SH-SY5Y (cell line): ENCODE data around the gene HAUS1.

Experiments
- GATA2 ChIP-seq: IDR thresholded peaks from 2 replicates; pipeline ENCODE4 v1.6.1; 2011; ENCODE audit warnings: mild to moderate bottlenecking, low read depth, low read length
- GATA3 ChIP-seq: IDR thresholded peaks from 2 replicates; pipeline ENCODE4 v1.6.1; 2011; ENCODE audit warnings: low read depth, mild to moderate bottlenecking, low read length, moderate library complexity

Gene HAUS1

DNA sequence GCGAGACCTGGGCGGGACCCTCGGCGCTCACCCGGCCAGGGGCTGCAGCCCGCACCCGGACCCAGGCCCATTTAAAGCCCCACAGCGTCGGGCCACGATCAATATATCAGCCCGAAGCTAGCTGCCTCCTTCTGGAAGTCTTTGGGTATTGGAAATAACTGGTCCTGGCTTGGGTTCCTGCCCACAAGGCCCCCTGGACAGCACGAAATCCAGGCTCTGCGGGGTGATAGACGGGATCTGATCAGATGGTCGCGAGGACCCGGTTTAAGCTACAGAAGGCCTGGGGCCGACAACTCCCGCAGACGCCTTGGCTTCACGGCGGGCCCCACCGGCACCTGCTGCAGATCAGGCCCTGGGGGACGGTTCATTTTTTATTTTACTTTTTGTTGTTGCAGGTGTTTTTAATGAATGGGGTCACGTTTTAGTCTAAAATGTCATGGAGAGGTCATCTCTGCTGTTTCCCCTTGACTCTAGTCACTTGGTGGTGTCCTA lies 31.8 kb upstream of the HAUS1 start:
- TF ChIP-seq GATA2: no peak
- no peak for TF ChIP-seq GATA3

DNA sequence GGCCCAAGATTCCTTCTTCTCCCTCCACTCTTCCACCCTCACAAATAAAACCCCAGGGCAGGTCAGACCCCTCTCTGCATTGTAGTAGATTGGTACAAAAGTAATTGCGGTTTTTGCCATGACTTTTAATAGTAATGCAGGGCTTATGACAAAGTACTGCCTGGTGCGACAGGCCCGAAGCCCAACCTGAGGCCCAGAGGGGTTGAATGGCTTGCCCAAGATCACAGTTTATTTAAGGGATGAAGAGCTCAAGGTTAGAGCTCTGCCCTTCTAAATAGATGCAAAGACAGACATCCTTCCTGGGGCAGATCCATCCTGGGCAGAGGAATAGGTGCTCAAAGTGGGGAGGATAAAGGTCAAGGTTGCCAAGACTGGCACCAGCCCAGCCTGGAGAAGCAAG lies 31.2 kb upstream of the HAUS1 start:
- TF ChIP-seq GATA2 (no peak), GATA3 (no peak)

DNA sequence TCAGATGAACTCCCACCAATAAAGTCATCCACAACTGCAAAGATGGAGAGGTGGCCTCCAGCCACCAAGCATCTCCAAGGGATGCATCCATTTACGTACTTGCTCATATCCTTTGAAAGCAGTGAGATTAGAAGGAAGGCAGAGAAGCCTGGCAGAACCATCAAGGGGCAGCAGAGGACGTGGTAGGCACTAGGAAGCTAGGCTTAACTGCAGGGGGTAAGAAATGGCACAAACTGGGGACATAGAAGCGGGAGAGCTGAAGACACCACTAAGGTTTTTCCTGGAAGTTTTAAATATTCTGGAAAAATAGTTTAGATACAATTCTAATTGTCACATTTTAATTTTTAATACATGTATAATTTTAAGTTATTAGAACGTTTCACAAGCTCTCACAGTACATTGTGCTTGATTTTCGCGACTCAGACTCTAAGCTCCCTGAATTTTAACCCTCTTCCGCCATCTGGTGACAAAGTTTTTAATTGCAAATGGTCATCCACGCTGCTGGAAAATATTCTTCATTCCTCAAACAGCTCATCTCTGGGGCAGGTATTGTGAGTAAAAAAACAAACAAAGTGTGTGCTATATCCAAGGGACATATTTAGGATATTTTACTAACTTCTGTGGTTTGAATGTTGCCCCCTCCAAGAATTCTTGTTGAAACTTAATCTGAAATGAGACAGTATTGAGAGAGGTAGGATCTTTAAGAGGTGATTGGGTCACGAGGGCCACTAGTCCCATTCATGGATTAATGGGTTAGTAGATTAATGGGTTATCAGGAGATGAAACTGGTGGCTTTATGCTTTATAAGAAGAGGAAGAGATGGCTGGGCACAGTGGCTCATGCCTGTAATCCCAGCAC lies 30.5 kb upstream of the HAUS1 start:
- TF ChIP-seq GATA2 (no peak), GATA3 (no peak)

DNA sequence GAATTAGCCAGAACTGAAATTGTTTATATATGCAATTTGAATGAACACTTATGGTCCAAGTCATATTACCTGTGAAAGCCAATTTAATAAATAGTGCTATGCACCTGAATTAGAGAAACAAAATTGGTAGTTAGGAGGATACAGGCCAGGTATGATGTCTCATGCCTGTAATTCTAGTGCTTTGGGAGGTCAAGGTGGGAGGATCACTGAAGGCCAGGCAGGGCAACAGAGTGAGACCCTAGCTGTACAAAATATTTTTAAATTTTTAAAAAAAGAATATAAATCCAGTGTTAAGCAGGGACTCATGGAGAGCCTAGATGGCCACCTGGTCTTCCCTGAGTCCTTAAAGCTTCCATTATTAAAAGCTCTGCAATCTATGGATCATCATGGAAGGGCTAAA lies 24.8 kb upstream of the HAUS1 start:
- TF ChIP-seq GATA3 (no peak), GATA2 (no peak)

DNA sequence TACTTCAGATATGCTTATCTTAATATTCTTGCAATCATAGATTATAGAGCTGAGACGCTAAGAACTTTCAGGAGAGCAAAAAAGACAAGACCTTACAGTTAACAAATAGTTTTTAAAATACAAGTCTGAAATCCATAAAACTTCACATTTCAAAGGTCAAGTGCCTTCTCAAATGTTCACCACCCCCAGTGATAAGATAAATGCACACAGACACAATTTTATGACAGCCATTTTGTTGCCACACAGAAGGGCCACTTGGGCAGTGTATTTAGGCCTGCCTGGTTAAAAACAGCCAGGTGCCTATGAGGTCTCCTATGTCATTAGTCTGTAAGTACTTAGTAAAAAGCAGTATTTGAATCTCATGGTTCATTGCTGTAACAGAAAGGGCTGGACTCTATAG lies 24.0 kb upstream of the HAUS1 start:
- TF ChIP-seq GATA2 (no peak), GATA3 (no peak)

DNA sequence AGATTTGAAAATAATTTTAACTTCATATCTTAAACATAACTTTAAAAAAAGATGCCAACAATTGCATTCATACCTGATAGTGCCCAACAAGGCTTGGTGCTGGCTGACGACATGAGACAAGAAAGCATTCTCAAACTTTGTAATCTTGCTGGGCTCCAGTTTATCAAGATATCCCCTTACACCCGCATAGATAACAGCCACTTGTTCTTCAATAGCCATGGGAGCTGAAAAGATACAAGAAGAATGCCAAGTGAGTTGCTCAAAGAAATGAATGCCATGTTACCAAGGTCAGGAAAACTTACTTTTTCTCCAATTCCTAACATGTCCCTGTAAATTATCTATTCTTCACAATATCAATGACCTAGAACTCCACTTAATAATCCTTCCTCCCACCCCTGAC lies 19.8 kb upstream of the HAUS1 start:
- TF ChIP-seq GATA2 (no peak), GATA3 (no peak)

DNA sequence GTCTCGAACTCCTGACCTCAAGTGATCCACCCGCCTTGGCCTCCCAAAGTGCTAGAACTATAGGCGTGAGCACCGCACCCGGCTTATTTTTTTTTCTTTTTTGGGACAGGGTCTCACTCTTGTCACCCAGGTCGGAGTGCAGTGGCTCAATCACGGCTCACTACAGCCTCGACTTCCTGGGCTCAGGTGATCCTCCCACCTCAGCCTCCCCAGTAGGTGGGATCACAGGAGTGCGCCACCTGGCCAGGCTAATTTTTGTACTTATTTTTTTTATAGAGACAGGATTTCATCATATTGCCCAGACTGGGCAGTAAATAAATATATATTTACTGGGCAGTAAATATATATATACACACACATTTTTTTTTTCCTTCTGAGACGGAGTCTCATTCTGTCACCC lies 8.7 kb upstream of the HAUS1 start:
- no peak for TF ChIP-seq GATA2
- TF ChIP-seq GATA3: no peak

DNA sequence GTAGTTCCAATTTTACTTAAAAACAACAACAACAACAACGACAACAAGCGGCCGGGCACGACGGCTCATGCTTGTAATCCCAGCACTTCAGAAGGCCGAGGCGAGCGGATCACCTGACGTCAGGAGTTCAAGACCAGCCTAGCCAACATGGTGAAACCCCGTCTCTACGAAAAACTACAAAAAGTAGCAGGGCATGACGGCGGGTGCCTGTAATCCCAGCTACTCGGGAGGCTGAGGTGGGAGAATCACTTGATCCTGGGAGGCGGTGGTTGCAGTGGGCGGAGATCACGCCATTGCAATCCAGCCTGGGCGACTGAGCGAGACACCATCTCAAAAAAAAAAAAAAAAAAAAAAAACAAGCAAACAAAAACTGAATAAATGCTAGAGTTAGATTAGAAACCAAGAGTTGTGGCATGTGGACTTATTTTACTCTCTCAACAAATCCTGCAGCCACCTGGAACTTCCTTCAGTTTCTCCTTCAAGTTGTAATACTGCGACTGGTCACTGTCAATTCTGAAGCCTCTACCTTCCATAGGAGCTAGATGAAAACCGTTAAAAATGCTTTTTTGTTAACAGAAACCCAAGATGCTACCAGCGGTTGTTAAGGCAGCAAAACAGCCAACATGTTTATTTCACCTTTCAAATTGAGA lies 7.4 kb upstream of the HAUS1 start:
- TF ChIP-seq GATA3: no peak
- TF ChIP-seq GATA2: no peak

DNA sequence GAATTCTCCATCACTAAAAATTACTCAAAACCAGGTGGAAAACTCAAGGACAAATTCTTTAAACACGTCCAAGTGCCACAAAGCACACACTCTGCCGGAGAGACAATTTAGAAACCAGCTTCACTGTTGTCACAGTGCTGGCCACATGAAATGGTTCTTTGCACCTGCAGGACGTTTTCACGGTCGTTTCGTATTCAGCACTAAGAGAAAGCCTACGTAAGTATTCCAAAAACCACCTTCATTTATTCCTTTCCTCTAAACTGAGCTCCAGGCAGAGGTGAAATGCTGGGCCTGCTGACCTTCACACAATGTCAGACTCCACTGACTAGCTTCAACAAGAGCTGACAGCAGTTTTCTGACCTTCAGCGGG lies 6.8 kb upstream of the HAUS1 start:
- no peak for TF ChIP-seq GATA2
- no peak for TF ChIP-seq GATA3

DNA sequence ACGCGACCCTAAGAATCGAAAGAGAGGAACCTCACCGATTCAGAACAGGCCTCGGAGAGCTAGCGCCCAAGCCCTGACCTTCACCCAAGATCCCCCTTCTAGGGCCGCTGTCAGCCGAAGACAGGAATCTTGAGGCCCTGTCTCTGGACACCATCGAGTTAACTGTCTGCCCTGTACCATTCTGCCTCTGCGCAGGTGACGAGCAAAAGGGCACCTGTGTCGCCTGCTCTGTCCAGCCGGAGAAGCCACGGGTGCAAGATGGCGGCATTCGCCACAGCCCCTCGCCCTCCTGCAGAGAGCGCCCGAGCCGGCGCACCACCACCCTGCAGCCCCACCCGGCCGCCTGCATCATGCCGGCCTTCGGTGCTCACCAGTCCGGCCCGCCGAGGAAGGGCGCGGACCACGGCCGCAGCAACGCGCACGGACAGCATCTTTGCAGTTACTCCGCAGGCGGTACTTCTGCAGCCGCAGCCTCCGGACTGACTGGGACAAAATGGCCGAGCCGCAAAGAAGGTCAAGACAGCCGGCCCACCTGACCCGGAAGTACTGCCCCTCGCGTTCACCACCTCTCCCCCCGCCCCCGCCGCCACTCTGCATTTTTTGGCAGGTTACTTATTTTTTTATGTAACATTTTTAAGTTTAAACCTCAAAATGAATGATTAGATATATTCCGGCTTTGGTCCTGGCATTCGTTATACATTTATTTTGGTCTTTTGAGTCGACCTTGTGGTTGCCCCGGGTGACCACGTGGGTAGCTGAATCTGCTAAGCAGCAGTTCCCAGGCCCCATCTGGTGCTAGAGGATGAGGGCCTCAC lies 6.2 kb upstream of the HAUS1 start, which contains the start of gene ATP5F1A:
ATP5F1A (minus strand) TSS at position 496 of the 815 bp plus-strand sequence; CDS start at position 431, 65 bp downstream.
- TF ChIP-seq GATA3 (no peak), GATA2 (no peak)

DNA sequence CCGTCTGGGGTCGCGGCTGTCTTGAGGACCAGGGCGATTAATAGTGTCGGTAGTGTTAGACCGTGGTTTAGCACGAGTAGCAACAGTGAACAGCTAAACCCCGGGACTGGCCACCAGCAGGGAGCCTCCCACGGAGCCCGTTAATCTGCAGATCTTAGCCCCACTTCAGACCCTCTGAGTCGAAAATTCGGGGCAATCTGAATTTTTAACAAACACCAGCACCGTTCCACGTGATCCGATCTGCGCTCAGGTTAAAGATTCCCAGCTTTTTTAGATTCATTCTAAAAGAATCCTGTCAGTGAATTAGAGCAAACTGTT lies 5.6 kb upstream of the HAUS1 start:
- TF ChIP-seq GATA2: peak; percentile 67
- TF ChIP-seq GATA3: no peak

DNA sequence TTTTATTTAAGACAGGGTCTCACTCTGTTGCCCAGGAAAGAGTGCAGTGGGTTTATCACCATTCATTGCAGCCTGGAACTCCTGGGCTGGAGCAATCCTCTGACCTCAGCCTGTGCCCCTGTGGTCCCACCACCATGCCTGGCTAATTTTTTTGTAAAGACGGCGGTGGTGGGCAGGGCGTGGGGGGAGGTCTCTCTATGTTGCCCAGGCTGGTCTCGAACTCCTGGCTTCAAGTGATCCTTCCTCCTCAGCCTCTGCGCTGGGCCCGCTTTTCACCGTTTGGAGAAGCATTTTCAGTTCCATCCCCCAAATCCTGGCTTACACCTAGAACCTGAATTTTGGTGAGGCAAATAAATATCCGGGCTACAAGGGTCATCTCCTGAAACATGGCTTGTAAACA lies 4.7 kb upstream of the HAUS1 start:
- TF ChIP-seq GATA3 (no peak), GATA2 (no peak)

DNA sequence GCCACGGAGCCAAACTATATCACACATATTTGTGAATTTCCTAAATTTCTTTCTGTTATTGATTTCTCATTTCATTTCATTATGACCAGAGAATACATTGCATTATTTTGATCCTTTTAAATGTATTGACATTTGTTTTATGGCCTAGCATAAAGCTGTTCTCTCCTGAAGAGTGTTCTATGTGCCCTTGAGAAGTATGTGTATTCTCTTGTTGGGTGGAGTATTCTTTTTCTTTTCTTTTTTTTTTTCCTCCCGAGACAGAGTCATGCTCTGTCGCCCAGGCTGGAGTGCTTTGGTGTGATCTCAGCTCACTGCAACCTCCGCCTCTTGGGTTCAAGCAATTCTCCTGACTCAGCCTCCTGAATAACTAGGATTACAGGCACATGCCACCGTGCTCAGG lies 5.2 kb downstream of the HAUS1 start:
- TF ChIP-seq GATA3 (no peak), GATA2 (no peak)

DNA sequence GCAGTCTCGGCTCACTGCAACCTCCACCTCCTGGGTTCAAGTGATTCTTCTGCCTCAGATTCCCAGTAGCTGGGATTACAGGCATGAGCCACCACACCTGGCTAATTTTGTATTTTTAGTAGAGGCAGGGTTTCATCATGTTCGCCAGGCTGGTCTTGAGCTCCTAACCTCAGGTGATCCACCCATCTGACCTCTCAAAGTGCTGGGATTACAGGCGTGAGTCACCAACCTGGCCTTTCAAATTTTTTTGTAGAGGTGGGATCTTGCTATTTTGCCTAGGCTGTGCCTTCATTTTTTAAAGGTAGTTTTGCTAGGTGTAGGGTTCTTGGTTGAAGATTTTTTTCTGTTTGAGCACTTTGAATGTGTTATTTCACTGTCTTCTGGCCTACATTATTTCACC lies 6.2 kb downstream of the HAUS1 start:
- no peak for TF ChIP-seq GATA2
- no peak for TF ChIP-seq GATA3
